ENCODE measurements around the gene TNS4.

- no peak for TF ChIP-seq CTCF (IDR thresholded peaks at IDR 0.05)
- no peak for TF ChIP-seq POLR2A (IDR thresholded peaks at IDR 0.05)
Measured at GRCh38 chr17:40431231-40431602, 70.2 kb downstream of the TNS4 start.

Data from lower leg skin (tissue), 3 donors.